DND-41 (cell line): Measurements from ENCODE around the gene ANKRD13D.

Experiments used
- ATAC-seq: fragments of 200-7000 bp; cut with Tn5 transposase; 3 replicates; pipeline ENCODE4 v1.9.1; 2021; ENCODE audit warnings: low read depth; ENCODE audit not compliant: insufficient read depth
- DNase-seq: peaks from one replicate; pipeline ENCODE4 v3.0.0-alpha.2; 2020
- H2AFZ ChIP-seq: 2 replicates; pipeline ENCODE4 v1.6.0; 2012; ENCODE audit warnings: low read depth, low read length
- H3K27ac ChIP-seq: 2 replicates; pipeline ENCODE4 v1.5.1; 2012; ENCODE audit warnings: low read length, inconsistent platforms
- H3K27me3 ChIP-seq: fragments of 200-600 bp; sonication (generic); 2 replicates; pipeline ENCODE4 v1.6.0; 2012; ENCODE audit warnings: low read length, mild to moderate bottlenecking, inconsistent platforms; ENCODE audit not compliant: insufficient read depth, poor library complexity
- H3K36me3 ChIP-seq: 2 replicates; pipeline ENCODE4 v1.5.1; 2012; ENCODE audit warnings: low read length, inconsistent platforms; ENCODE audit not compliant: insufficient read depth
- H3K4me1 ChIP-seq: 2 replicates; pipeline ENCODE4 v1.5.1; 2012; ENCODE audit warnings: mild to moderate bottlenecking, low read length; ENCODE audit not compliant: insufficient read depth
- H3K4me2 ChIP-seq: 2 replicates; pipeline ENCODE4 v1.6.0; 2012; ENCODE audit warnings: mild to moderate bottlenecking, moderate library complexity, low read length, inconsistent platforms; ENCODE audit not compliant: insufficient read depth
- H3K4me3 ChIP-seq, 2 experiments: fragments of 200-600 bp in 1 of 2; shearing (Covaris generic) in 1 of 2; 2 replicates each; pipeline ENCODE4 v1.5.1; 2012 to 2016; ENCODE audit warnings: inconsistent platforms in 2 of 2, low read length in 2 of 2, mild to moderate bottlenecking in 2 of 2, low read depth in 1 of 2, moderate library complexity in 1 of 2
- H3K79me2 ChIP-seq: 2 replicates; pipeline ENCODE4 v1.6.0; 2012; ENCODE audit warnings: low read length, inconsistent platforms; ENCODE audit not compliant: insufficient read depth
- H3K9ac ChIP-seq: 2 replicates; pipeline ENCODE4 v1.6.0; 2012; ENCODE audit warnings: low read depth, mild to moderate bottlenecking, inconsistent platforms, low read length, moderate library complexity
- H3K9me3 ChIP-seq: 2 replicates; pipeline ENCODE4 v1.5.1; 2012; ENCODE audit warnings: low read length, moderate library complexity, mild to moderate bottlenecking, inconsistent platforms; ENCODE audit not compliant: insufficient read depth, severe bottlenecking
- H4K20me1 ChIP-seq: 2 replicates; pipeline ENCODE4 v1.6.0; 2012; ENCODE audit warnings: low read length; ENCODE audit not compliant: insufficient read depth
- EZH2 ChIP-seq: IDR thresholded peaks from 3 replicates; pipeline ENCODE4 v1.6.1; 2012; ENCODE audit warnings: borderline replicate concordance, low read depth, mild to moderate bottlenecking, moderate library complexity, low read length, inconsistent platforms; ENCODE audit not compliant: severe bottlenecking
- TF ChIP-seq, protein P1 (sequence below): IDR thresholded peaks from 2 replicates; pipeline ENCODE4 v1.5.1; 2012; ENCODE audit warnings: borderline replicate concordance, low read length, moderate library complexity, mild to moderate bottlenecking; ENCODE audit not compliant: poor library complexity, severe bottlenecking; ENCODE audit errors: extremely low read depth

ANKRD13D gene

DNA sequence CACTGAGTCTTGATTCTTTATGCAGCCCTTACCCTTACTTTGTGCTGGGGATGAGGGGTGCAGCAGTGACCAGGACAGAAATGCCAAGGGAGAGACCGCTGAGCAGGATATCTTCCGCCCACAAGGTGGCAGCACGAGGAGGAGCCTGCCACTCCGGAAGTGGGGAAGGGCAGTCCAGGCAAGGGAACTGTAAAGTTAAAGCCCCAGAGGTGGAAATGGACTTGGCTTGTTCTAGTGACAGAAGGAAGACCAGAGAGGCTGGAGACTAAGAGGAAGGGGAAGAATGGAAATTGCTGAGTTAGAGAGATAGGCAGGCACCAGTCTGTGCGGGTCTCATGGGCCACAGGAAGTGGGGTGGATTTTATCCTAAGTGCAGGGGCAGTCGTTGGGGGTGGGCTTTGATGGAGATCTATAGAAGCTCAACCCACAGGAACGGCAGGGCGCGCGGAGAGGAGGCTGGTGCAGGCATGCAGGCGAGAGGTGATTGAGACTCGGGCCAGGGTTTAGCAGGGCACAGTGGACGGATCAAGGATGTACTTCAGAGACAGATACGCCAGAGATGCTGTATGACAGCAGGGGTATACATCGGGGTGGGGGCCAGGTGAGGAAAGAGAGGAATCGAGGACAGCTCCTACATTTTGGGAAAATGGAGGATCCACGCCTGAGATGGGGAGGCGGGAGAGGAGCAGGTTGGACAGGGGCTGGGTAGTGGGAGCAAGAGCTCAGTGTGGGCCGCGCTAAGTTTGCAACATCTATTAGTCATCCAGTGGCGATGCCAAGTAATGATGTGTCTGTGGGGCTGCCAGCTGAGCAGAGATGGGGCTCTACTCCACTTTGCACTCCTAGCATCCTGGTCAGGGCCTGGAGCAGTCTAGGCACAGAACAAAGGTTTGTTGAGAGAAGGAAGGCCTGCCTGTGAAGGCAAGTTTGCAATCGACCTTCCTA is 26.1 kb upstream of the ANKRD13D start:
- Histone ChIP-seq H3K27ac (peak overlapping the region; percentile 72), H3K27me3 (no peaks in the 10 kb centered on the region), H3K9ac (peak overlapping the region; percentile 37), H2AFZ (peak overlapping the region; percentile 78), H3K36me3 (peaks cover 13% of the 10 kb centered on the region), H4K20me1 (peaks cover 13% of the 10 kb centered on the region), H3K79me2 (peaks cover 22% of the 10 kb centered on the region), H3K4me2 (peak overlapping the region; percentile 58), H3K9me3 (no peaks in the 10 kb centered on the region), H3K4me1 (peaks cover 33% of the 10 kb centered on the region), H3K4me3 (peak overlapping the region in 1 of 2 experiments; percentile 30; a peak in 2 of 4 replicates)
- peak; percentile 72 for ATAC-seq
- TF ChIP-seq, protein P1, sequence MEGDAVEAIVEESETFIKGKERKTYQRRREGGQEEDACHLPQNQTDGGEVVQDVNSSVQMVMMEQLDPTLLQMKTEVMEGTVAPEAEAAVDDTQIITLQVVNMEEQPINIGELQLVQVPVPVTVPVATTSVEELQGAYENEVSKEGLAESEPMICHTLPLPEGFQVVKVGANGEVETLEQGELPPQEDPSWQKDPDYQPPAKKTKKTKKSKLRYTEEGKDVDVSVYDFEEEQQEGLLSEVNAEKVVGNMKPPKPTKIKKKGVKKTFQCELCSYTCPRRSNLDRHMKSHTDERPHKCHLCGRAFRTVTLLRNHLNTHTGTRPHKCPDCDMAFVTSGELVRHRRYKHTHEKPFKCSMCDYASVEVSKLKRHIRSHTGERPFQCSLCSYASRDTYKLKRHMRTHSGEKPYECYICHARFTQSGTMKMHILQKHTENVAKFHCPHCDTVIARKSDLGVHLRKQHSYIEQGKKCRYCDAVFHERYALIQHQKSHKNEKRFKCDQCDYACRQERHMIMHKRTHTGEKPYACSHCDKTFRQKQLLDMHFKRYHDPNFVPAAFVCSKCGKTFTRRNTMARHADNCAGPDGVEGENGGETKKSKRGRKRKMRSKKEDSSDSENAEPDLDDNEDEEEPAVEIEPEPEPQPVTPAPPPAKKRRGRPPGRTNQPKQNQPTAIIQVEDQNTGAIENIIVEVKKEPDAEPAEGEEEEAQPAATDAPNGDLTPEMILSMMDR, result peak; percentile 97
- TF ChIP-seq EZH2, result no peak
- peak; percentile 83 for DNase-seq

DNA sequence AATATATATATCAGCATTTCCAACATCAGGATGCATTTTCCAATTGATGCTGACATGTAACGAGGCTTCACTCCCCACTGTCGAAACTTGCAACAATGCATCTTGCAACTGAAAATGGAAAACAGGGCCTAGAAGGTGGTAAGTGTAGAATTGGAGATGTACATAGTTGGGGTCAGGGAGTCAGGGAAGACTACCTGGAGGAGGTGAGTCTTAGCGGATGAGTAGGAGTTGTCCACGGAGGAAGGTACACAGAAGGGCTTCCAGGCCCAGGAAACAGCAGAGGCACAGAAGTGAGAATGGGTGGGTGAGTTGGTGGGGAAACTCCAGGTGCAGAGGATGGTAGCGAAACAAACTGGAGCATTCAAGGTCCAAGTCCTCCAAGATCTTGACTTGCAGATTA is 24.8 kb upstream of the ANKRD13D start:
- Histone ChIP-seq H4K20me1 (peaks cover 23% of the 10 kb centered on the region), H2AFZ (no peak overlapping the region), H3K4me3 (no peak overlapping the region), H3K4me2 (no peak overlapping the region), H3K27me3 (no peaks in the 10 kb centered on the region), H3K79me2 (peaks cover 34% of the 10 kb centered on the region), H3K27ac (no peak overlapping the region), H3K9me3 (no peaks in the 10 kb centered on the region), H3K9ac (no peak overlapping the region), H3K36me3 (peaks cover 26% of the 10 kb centered on the region), H3K4me1 (peaks cover 46% of the 10 kb centered on the region)
- ATAC-seq (no peak), DNase-seq (no peak)
- TF ChIP-seq, protein P1, result no peak
- no peak for TF ChIP-seq EZH2

DNA sequence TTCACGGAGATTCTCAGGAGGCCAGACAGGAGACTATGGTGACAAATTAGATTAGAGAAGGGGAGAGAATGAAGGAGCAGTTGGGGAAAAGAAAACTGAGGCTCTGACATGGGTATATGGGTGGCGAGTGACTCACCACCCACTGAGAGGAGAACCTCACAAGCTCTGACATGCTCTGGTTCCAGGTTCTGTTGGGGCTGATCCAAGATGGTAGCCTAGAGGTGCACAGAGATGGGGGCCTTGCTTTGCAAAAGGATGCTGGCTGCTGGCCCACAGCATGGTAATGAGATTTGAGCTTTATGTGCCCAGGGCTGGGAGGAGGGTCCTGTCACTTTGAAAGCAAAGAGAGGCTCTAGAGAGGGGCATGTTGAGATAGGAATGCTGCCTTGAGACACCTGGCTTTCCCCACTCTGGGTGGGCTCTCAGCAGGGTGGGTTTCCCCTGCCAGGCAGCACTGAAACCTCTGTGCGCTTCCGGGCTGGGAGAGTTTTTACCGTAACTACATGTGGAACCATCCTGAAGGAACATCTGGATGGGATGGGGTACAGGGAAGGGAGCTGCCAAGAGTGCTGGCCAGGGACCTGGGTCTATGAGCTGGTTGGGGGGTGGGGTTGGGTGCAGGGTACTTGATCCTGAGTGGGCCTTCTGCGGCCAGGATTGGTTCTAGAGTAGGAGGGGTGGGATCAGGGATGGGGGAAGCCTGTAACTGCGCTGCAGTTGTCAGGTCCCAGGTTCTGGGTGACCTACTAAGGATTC is 24.0 kb upstream of the ANKRD13D start:
- Histone ChIP-seq H3K79me2 (peaks cover 42% of the 10 kb centered on the region), H2AFZ (no peak overlapping the region), H3K4me2 (no peak overlapping the region), H3K9ac (no peak overlapping the region), H3K4me3 (no peak overlapping the region), H3K27ac (peak overlapping the region; percentile 71; the same call in 1 of the 2 replicates), H4K20me1 (peaks cover 31% of the 10 kb centered on the region), H3K9me3 (no peaks in the 10 kb centered on the region), H3K4me1 (peaks cover 54% of the 10 kb centered on the region), H3K27me3 (no peaks in the 10 kb centered on the region), H3K36me3 (peaks cover 34% of the 10 kb centered on the region)
- DNase-seq, result no peak
- no peak for ATAC-seq
- no peak for TF ChIP-seq EZH2
- TF ChIP-seq, protein P1, result no peak
